Endothelial cell (in vitro differentiated cells): ENCODE measurements around the gene UFD1. TPM values are rescaled to one million over a fixed set of nuclear protein-coding genes. Genes with fewer than 3 reads are reported as not detected.

Experiments used
- DNase-seq: peaks from one replicate; pipeline ENCODE4 v3.0.0; 2021; ENCODE audit warnings: low spot score
- H3K27ac Mint-ChIP-seq: one replicate; pipeline ENCODE4 v1.8.0; 2021; ENCODE audit warnings: mixed read lengths, inconsistent platforms; ENCODE audit not compliant: unreplicated experiment
- H3K27me3 Mint-ChIP-seq: one replicate; pipeline ENCODE4 v1.8.0; 2021; ENCODE audit warnings: mild to moderate bottlenecking, moderate library complexity, mixed read lengths, inconsistent platforms; ENCODE audit not compliant: unreplicated experiment
- H3K36me3 Mint-ChIP-seq: one replicate; pipeline ENCODE4 v1.8.0; 2021; ENCODE audit warnings: mild to moderate bottlenecking, low read depth, mixed read lengths, inconsistent platforms; ENCODE audit not compliant: unreplicated experiment
- H3K4me1 Mint-ChIP-seq: one replicate; pipeline ENCODE4 v1.8.0; 2021; ENCODE audit warnings: mild to moderate bottlenecking, mixed read lengths, inconsistent platforms; ENCODE audit not compliant: unreplicated experiment
- H3K4me3 Mint-ChIP-seq: one replicate; pipeline ENCODE4 v1.8.0; 2021; ENCODE audit warnings: mild to moderate bottlenecking, mixed read lengths, inconsistent platforms; ENCODE audit not compliant: unreplicated experiment
- H3K9me3 Mint-ChIP-seq: one replicate; pipeline ENCODE4 v1.8.0; 2021; ENCODE audit warnings: mixed read lengths, inconsistent platforms; ENCODE audit not compliant: unreplicated experiment
- total RNA-seq: library from RNA; stranded (reverse); fragmentation: NEBNext Ultra II Directional; extraction: Animal tissue kit (Norgen Biotek cat#: 25700); gene quantifications from one replicate; pipeline ENCODE4 v1.2.1, GENCODE V29; 2021; ENCODE audit not compliant: unreplicated experiment
- TF ChIP-seq, protein P1 (sequence below): fragments of 200-600 bp; sonication (generic); IDR thresholded peaks from one replicate; pipeline ENCODE4 v1.5.0; 2021; ENCODE audit warnings: antibody characterized with exemption; ENCODE audit not compliant: unreplicated experiment

Gene UFD1
- total RNA-seq, 1 donor from 2014 or later: 86.2 TPM

DNA sequence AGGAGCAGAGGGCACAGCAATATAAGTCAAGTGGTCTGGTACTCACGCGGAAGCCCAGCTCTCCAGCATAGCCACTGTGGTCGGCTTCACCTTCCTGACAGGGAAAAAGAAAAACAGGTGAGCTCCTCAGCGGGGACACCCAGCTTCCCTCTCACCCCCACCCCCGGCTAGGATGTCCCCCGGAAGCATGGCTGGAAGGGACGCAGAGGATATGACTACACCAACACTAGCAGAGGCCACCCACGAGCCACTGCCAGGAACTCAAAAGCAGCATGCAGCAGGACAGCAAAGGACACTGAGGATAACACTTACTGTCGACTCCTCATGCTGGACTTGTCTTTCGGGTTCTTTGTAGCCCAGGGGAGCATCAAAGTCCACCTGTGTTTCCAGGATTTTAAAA, 22.5 kb downstream of the UFD1 start:
- Mint-ChIP-seq H3K9me3 (no peaks in the 10 kb centered on the region), H3K27ac (no peak overlapping the region), H3K4me3 (no peak overlapping the region), H3K36me3 (peaks cover 28% of the 10 kb centered on the region), H3K27me3 (peaks cover 1% of the 10 kb centered on the region), H3K4me1 (no peaks in the 10 kb centered on the region)
- TF ChIP-seq, protein P1, sequence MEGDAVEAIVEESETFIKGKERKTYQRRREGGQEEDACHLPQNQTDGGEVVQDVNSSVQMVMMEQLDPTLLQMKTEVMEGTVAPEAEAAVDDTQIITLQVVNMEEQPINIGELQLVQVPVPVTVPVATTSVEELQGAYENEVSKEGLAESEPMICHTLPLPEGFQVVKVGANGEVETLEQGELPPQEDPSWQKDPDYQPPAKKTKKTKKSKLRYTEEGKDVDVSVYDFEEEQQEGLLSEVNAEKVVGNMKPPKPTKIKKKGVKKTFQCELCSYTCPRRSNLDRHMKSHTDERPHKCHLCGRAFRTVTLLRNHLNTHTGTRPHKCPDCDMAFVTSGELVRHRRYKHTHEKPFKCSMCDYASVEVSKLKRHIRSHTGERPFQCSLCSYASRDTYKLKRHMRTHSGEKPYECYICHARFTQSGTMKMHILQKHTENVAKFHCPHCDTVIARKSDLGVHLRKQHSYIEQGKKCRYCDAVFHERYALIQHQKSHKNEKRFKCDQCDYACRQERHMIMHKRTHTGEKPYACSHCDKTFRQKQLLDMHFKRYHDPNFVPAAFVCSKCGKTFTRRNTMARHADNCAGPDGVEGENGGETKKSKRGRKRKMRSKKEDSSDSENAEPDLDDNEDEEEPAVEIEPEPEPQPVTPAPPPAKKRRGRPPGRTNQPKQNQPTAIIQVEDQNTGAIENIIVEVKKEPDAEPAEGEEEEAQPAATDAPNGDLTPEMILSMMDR: no peak
- no peak for DNase-seq

- TF ChIP-seq, protein P1: no peak
- Mint-ChIP-seq H3K4me3 (peak overlapping the region; percentile 68), H3K27me3 (peaks cover 1% of the 10 kb centered on the region), H3K36me3 (peaks cover 28% of the 10 kb centered on the region), H3K9me3 (no peaks in the 10 kb centered on the region), H3K27ac (no peak overlapping the region), H3K4me1 (no peaks in the 10 kb centered on the region)
- DNase-seq: no peak
Measured at GRCh38 chr22:19455585-19456370, 23.2 kb downstream of the UFD1 start.

DNA sequence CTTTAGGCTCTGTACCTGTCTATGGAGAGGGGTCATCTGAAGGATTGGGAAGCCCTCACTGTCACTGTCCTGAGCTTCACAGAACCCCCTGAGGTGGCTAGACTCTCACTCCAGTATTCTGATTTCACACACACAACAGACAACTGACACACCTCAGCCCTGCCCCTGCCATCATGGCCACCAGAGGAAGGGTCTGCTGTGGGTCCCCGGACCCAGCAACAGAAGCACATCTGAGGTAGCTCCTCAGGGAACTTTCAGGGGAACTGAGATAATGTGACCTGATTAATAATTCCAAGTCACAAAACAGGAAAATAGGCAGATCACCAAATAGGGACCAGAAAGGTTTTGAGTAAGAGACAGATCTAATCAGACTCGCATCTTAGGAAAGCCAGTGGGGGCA, 24.0 kb downstream of the UFD1 start:
- H3K4me3 Mint-ChIP-seq: no peak overlapping the region
- no peak for DNase-seq
- TF ChIP-seq, protein P1: no peak
- H3K36me3 Mint-ChIP-seq: peaks cover 26% of the 10 kb centered on the region
- H3K27ac Mint-ChIP-seq: no peak overlapping the region
- H3K4me1 Mint-ChIP-seq: no peaks in the 10 kb centered on the region
- peaks cover 1% of the 10 kb centered on the region for H3K27me3 Mint-ChIP-seq
- H3K9me3 Mint-ChIP-seq: no peaks in the 10 kb centered on the region

- no peak overlapping the region for H3K27ac Mint-ChIP-seq
- no peaks in the 10 kb centered on the region for H3K4me1 Mint-ChIP-seq
- peaks cover 25% of the 10 kb centered on the region for H3K36me3 Mint-ChIP-seq
Measured at GRCh38 chr22:19454156-19454555, 24.8 kb downstream of the UFD1 start.

GRCh38 chr22:19453718-19454117, 25.3 kb downstream of the UFD1 start:
- DNase-seq: no peak
- H3K36me3 Mint-ChIP-seq: peaks cover 25% of the 10 kb centered on the region
- H3K9me3 Mint-ChIP-seq: no peaks in the 10 kb centered on the region
- no peak overlapping the region for H3K27ac Mint-ChIP-seq
- no peaks in the 10 kb centered on the region for H3K4me1 Mint-ChIP-seq
- TF ChIP-seq, protein P1: no peak
- peaks cover 3% of the 10 kb centered on the region for H3K27me3 Mint-ChIP-seq
- H3K4me3 Mint-ChIP-seq: no peak overlapping the region

More at GRCh38 chr22:19454156-19454555, 24.8 kb downstream of the UFD1 start:
- H3K27me3 Mint-ChIP-seq: peaks cover 3% of the 10 kb centered on the region
- TF ChIP-seq, protein P1: no peak
- DNase-seq: no peak
- H3K4me3 Mint-ChIP-seq: peak overlapping the region; percentile 52
- H3K9me3 Mint-ChIP-seq: no peaks in the 10 kb centered on the region
